Urothelium cell line (cell line): ENCODE results near the gene CRYGN.

Source experiments
- DNase-seq: peaks from one replicate; pipeline ENCODE4 v3.0.0; 2011; ENCODE audit warnings: low spot score, mixed read lengths
- FAIRE-seq: peaks from 2 replicates; lab custom pipeline; 2011; peaks lifted over from hg19 to GRCh38; lab: Jason Lieb, UNC

CRYGN gene

DNA sequence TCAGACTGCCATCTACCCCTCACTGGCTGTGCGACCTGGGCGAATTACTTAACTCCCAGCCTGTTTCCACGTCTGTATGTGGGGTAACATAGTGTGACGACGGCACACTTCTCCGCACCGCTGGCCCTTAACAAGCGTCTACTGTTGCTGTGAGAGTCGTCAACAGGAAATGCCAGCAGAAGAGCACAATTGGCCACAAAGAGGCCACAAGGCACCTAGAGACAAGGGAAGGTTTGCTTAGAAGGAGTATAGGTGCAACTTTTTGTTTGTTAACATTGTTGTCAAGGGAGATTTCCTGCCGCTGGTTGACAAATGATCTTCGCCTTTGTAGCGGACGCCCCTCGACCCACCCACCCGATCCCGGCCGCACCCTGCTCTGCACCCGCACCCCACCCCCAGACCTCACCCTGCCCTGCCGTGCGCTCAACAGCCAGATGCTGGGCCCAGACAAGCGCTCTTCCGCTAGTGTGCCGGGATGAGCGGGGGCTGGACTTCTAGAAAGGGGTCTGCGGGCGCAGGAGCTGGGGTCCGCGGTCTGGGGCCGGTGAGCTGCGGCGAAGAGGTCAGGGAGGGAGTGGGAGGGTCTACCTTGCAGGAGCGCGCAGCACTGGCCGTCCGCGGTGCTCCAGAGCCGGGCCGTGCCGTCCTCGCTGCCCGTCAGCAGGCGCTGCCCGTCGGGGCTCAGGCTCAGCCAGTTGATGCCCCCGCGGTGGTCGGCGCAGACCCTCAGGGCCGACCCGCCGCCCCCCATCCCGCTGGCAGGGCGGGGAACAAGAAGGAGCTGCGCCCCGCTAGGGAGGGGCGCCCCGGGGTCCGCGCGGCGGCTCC is 30.9 kb downstream of the CRYGN start:
- no peak for FAIRE-seq

DNA sequence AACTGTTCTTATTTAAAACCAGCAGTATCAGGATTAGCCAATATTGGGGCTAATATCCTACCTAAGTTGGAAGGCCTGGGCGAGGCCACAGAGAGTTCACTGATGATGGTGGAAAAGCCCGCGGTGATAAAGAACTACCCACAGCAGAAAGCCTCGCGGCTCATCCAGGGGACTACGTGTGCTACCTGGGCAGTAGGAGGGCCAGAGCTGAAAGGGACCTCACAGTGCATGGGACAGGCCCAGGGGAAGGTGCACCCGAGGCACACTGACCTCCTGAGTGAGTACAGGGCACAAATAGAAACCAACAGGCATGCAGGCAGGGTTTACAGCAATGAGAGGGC is 31.5 kb downstream of the CRYGN start:
- FAIRE-seq, result no peak
- no peak for DNase-seq

More for the DNA sequence above, 30.9 kb downstream of the CRYGN start:
- DNase-seq, result no peak

- no peak for FAIRE-seq
- DNase-seq, result no peak
These were observed 32.9 kb downstream of the CRYGN start for GRCh38 chr7:151406886-151407583.

GRCh38 chr7:151406051-151406875 is 33.7 kb downstream of the CRYGN start:
- FAIRE-seq, result no peak

DNA sequence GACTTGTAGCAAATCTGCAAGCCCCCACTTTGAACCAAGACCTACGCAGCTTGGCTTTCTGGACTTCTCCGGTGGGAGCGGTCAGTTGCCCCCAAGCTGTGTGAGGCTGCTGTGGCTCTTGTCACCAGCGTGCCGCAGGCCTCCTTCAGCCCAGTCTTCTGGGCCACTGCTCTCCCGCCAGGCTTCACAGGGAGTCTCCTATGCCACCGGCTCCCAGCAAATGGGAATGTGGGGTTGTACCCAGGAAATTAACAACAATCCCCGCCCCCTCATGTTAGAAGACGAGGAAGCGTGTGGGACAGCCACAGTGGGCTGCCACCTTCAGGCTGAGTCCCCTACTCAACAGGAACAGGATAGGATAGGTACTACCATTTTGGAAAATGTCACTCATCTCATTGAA is 34.4 kb downstream of the CRYGN start:
- FAIRE-seq, result no peak

More at GRCh38 chr7:151406051-151406875, 33.7 kb downstream of the CRYGN start:
- DNase-seq, result no peak

GRCh38 chr7:151405056-151405455 is 34.9 kb downstream of the CRYGN start:
- no peak for DNase-seq
- FAIRE-seq, result no peak

More for the DNA sequence above, 34.4 kb downstream of the CRYGN start:
- no peak for DNase-seq

DNA sequence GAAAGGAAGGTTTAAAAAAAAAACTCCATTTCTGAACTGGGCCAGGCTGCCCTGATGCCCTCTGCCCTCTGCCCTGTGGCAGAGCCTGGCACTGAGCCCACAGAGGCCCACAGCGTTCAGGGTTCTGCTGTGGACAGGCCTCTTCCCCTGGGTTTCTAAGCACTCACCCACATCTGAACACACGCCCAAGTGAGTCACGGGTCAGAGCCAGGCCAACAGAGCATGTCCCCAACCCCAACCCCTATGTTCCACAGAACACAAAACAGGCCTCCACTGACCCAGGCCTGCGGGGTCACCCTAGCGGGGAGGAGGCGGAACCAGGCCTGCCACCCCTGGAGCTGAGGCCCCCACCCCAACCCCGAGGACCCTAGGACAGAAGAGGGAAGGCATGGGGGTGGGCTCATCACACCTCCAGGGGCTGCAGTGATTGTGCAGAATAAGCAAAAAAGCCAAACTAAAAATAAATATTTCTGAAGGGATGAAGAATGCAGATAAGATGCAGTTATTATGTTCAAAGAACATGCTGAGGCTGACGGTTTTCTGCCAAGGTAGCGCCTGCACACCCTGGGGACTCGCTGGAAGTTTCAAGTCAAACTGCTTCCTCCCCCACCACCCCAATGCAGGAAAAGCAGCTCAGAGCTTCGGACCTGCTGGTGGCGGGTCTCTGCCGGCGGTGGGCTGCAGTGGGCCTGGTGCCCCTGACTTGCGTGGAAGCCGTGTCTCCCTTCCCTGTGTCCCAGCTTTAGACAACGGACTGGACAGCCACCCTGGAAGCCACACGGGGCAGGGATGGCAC is 35.5 kb downstream of the CRYGN start:
- no peak for DNase-seq
- no peak for FAIRE-seq

DNA sequence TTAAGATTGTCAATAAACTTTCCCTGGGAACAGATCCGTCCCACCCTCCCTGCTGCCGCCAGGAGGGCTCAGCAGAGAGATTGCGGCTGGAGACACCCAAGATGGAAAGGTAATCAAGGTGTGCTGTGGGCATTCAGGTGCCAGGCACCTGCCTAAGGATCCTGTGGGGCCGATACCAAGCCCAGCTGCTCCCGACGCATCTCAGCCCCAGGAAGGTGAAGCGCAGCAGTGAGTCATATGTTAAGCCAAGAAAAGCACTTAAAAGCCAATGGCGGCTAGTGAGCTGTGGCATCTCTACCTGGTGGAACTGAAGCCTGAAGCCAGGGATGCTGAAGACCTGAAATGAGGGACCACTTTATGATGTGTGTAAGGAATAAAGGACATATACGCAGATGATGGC is 36.2 kb downstream of the CRYGN start:
- DNase-seq, result no peak
- FAIRE-seq, result no peak

DNA sequence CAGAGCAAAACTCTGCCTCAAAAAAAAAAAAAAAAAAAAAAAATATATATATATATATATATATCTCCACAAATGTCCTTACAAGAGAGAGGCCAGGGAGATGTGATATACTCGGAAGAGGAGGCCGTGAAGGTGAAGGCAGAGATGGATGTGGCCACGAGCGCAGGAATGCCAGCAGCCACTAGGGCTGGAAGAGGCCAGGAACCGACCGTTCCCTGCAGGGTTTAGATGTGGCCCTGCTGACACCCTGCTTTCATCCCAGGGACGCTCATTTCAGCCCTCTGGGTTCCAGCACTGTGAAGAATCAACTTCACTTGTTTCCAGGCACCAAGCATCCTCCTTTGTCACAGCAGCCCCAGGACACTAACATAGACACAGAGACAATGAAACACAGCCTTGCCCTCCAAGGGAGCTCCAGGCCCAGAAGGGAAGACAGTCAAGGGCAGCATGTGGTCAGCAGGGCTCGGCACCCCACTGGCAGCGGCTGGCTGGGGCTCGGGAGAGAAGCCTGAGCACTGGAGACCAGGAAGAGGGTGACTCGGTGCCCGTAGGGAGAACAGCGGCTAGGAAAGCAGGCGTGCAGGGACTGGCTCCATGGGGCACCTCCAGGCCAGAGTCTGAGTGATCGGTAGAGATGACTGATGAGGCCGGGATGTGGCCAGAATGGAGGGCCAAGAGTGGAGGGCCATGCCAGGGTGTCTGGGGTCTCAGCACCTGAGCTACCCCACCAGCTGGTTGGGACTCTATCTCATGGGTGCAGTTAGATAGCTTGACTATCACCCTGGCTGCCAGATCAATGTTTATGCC is 37.7 kb downstream of the CRYGN start:
- DNase-seq, result no peak
- FAIRE-seq, result no peak

- DNase-seq, result no peak
- no peak for FAIRE-seq
These were observed 39.2 kb downstream of the CRYGN start for GRCh38 chr7:151400626-151401315.

- no peak for FAIRE-seq
- DNase-seq, result no peak
These were observed 40.0 kb downstream of the CRYGN start for GRCh38 chr7:151399906-151400305.

GRCh38 chr7:151399305-151399601 is 40.7 kb downstream of the CRYGN start:
- DNase-seq (no peak), FAIRE-seq (no peak)

- FAIRE-seq, result no peak
- DNase-seq, result no peak
These were observed 41.3 kb downstream of the CRYGN start for GRCh38 chr7:151398446-151399304.

DNA sequence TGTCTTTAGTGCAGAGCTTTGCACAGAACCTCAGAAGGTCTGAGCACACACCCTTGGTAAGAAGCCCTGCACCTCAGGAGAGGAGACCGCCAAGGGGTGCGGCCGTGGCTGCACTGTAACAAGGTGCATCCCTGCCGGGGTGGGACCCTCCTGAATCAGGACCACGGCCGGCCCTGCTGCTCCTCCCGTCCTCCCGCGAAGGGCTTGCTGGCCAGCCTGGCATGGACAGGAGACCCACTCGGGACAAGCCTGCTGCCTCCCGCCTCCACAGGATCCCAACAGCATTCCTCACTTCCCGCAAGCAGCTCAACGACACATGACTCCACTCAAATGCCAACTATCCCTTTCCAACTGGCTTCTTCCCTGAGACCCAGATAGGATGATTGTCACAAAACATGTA is 42.9 kb downstream of the CRYGN start:
- no peak for FAIRE-seq
- no peak for DNase-seq

- FAIRE-seq, result no peak
- no peak for DNase-seq
These were observed 43.5 kb downstream of the CRYGN start for GRCh38 chr7:151396328-151396970.

DNA sequence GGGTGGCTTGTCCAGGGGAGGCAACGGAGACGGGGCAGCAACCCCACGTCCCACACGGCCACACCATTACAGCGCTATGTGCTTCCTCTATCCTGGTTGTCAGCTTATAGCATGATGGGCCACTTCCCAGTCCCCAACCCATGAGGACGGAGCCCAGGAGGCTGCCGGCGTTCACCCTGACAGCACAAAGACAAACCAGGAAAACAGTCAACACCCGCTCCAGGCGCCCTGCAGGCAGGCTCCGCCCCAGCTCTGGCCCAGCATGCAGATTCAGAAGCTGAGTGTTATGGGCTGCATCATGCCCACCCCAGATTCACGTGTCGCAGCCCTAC is 44.9 kb downstream of the CRYGN start:
- DNase-seq (no peak), FAIRE-seq (no peak)

DNA sequence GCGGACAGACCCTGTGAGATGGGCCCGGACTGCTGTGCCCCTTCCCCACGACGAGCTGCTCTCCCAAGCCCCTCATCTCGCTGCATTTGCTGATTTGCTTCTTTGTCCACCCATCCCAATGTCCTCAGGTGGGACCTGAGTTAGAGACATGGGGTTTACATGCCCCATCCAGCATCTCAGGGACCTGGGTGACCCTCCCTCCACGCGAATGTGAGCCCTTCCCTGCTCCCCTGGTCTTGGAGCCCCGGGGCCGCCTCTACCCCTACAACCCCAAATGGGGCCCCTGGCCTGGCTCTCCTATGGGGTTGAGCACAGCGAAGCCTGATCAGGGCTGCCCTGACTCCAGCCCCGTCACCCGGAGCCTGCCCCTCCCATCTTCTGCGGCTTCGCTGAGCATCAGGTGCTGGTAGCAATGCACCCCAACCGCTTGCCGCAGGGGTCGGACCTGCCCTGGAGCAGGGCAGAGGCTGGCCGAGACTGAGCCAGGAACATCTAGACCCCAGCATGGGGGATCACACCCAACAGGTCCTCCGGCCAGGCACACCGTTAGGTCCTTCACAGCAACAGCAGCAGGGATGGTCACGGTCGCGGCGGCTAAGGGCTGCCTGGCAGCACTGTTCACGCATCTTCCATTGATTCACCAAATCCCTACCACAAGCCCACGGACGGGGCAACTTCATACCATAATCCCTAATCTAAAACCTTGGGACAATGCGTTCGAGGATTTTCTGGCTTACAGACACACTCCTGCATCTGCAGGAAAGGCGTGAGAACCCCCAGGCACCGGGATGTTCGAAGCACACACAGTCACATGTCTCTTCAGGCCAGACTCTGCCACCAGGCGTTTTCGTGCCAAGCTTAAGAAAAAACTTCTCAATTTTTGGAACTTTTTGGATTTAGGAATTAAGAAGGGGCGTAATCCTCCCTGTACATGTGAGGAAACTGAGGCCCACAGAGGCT is 45.6 kb downstream of the CRYGN start:
- FAIRE-seq (no peak), DNase-seq (no peak)
